Caco-2 (cell line): Measurements from ENCODE around the gene IER3. TPM values are rescaled to one million over a fixed set of nuclear protein-coding genes. Genes with fewer than 3 reads are reported as not detected.

Experiments used
- BruUV-seq: library from RNA; stranded (reverse); fragments of 400-500 nt; replicated peaks from 2 replicates; lab custom pipeline; 2021; lab: Mats Ljungman, UMichigan
- CTCF ChIA-PET: fragments of 300-600 bp; sonication (Branson Sonifier 250); formaldehyde crosslinking; loops from one replicate; lab custom pipeline; 2022; ENCODE audit warnings: antibody characterized with exemption; lab: Charles Lee
- POLR2A ChIA-PET: fragments of 300-600 bp; sonication (Branson Sonifier 250); formaldehyde crosslinking; loops from one replicate; lab custom pipeline; 2022; ENCODE audit warnings: antibody characterized with exemption; lab: Charles Lee
- DNase-seq, 2 experiments: peaks; one replicate each; pipeline versions ENCODE4 v3.0.0 to v3.0.0-alpha.2; 2020 to 2022
- H3K27me3 ChIP-seq: replicated peaks from 2 replicates; pipeline ENCODE4 v1.6.0; 2011; ENCODE audit warnings: low read length; ENCODE audit not compliant: control insufficient read depth, insufficient read depth
- H3K36me3 ChIP-seq: 2 replicates; pipeline ENCODE4 v1.5.1; 2011; ENCODE audit warnings: low read length; ENCODE audit not compliant: control insufficient read depth, insufficient read depth
- H3K4me1 ChIP-seq: fragments of 250-450 bp; sonication (Bioruptor Pico); 2 replicates; pipeline ENCODE4 v1.5.1; 2020; ENCODE audit warnings: mild to moderate bottlenecking
- H3K4me3 ChIP-seq: 2 replicates; pipeline ENCODE4 v1.5.1; 2011; ENCODE audit warnings: low read depth, mild to moderate bottlenecking, control low read depth, low read length
- H3K9me3 ChIP-seq: fragments of 250-450 bp; sonication (Bioruptor Pico); 2 replicates; pipeline ENCODE4 v1.5.1; 2020; ENCODE audit warnings: mild to moderate bottlenecking, moderate library complexity
- H3K27ac Mint-ChIP-seq: one replicate; pipeline ENCODE4 v1.8.0; 2022; ENCODE audit warnings: mixed read lengths; ENCODE audit not compliant: unreplicated experiment
- H3K27me3 Mint-ChIP-seq: one replicate; pipeline ENCODE4 v1.8.0; 2022; ENCODE audit warnings: mixed read lengths; ENCODE audit not compliant: insufficient read depth, unreplicated experiment
- H3K36me3 Mint-ChIP-seq: one replicate; pipeline ENCODE4 v1.8.0; 2022; ENCODE audit warnings: mild to moderate bottlenecking, mixed read lengths; ENCODE audit not compliant: insufficient read depth, unreplicated experiment
- H3K4me1 Mint-ChIP-seq: one replicate; pipeline ENCODE4 v1.8.0; 2022; ENCODE audit warnings: low read depth, mixed read lengths; ENCODE audit not compliant: unreplicated experiment
- H3K4me3 Mint-ChIP-seq: one replicate; pipeline ENCODE4 v1.8.0; 2022; ENCODE audit warnings: mild to moderate bottlenecking, moderate library complexity, mixed read lengths; ENCODE audit not compliant: unreplicated experiment
- H3K9me3 Mint-ChIP-seq: one replicate; pipeline ENCODE4 v1.8.0; 2022; ENCODE audit warnings: mixed read lengths; ENCODE audit not compliant: unreplicated experiment
- intact Hi-C: fragments of 100-400 bp; cut with micrococcal nuclease; formaldehyde crosslinking; loops from one replicate; pipeline ENCODE4 v1.10.0; 2022; ENCODE audit not compliant: unreplicated experiment
- total RNA-seq: library from RNA; stranded (reverse); gene quantifications from 2 replicates; pipeline ENCODE4 v1.2.3, GENCODE V29; 2022
- TF ChIP-seq, protein P1 (sequence below), 2 experiments: fragments of 200-600 bp in 1 of 2; IDR thresholded peaks; 1 replicate in 1 of 2; 2 replicates in 1 of 2; pipeline versions ENCODE4 v1.5.1 to v1.8.0; 2011 to 2022; ENCODE audit warnings: antibody characterized with exemption in 1 of 2, control low read depth in 1 of 2, inconsistent platforms in 1 of 2, low read depth in 1 of 2, low read length in 1 of 2, mild to moderate bottlenecking in 1 of 2, moderate library complexity in 1 of 2; ENCODE audit not compliant: insufficient read depth in 1 of 2, severe bottlenecking in 1 of 2, unreplicated experiment in 1 of 2

IER3 gene
- total RNA-seq, 1 experiment from 2014 or later: 13.0 TPM

GRCh38 chr6:30777155-30777485 is 32.8 kb upstream of the IER3 start:
- Histone ChIP-seq H3K4me1 (peaks cover 11% of the 10 kb centered on the region), H3K4me3 (no peak overlapping the region), H3K9me3 (no peaks in the 10 kb centered on the region), H3K27me3 (no peaks in the 10 kb centered on the region), H3K36me3 (no peaks in the 10 kb centered on the region)
- Mint-ChIP-seq H3K27me3 (no peaks in the 10 kb centered on the region), H3K36me3 (no peaks in the 10 kb centered on the region), H3K9me3 (peaks cover 16% of the 10 kb centered on the region), H3K4me3 (no peak overlapping the region), H3K27ac (no peak overlapping the region), H3K4me1 (peaks cover 10% of the 10 kb centered on the region)
- ChIA-PET POLR2A (no interaction called here), CTCF (no interaction called here)
- no peak for DNase-seq
- intact Hi-C loops: no loop called here
- BruUV-seq: no TSS peak
- TF ChIP-seq, protein P1, sequence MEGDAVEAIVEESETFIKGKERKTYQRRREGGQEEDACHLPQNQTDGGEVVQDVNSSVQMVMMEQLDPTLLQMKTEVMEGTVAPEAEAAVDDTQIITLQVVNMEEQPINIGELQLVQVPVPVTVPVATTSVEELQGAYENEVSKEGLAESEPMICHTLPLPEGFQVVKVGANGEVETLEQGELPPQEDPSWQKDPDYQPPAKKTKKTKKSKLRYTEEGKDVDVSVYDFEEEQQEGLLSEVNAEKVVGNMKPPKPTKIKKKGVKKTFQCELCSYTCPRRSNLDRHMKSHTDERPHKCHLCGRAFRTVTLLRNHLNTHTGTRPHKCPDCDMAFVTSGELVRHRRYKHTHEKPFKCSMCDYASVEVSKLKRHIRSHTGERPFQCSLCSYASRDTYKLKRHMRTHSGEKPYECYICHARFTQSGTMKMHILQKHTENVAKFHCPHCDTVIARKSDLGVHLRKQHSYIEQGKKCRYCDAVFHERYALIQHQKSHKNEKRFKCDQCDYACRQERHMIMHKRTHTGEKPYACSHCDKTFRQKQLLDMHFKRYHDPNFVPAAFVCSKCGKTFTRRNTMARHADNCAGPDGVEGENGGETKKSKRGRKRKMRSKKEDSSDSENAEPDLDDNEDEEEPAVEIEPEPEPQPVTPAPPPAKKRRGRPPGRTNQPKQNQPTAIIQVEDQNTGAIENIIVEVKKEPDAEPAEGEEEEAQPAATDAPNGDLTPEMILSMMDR (IDR thresholded peaks at IDR 0.05; ENCODE audit: insufficient read depth in 1 of 2, low read depth in 1 of 2, low read length in 1 of 2, severe bottlenecking in 1 of 2, unreplicated experiment in 1 of 2): no peak

- CTCF ChIA-PET: no interaction called here
- no peaks in the 10 kb centered on the region for H3K27me3 Mint-ChIP-seq
- no peaks in the 10 kb centered on the region for H3K36me3 Mint-ChIP-seq
- Histone ChIP-seq H3K36me3 (no peaks in the 10 kb centered on the region), H3K9me3 (no peaks in the 10 kb centered on the region), H3K27me3 (no peaks in the 10 kb centered on the region), H3K4me1 (peaks cover 11% of the 10 kb centered on the region), H3K4me3 (no peak overlapping the region)
- TF ChIP-seq, protein P1 (IDR thresholded peaks at IDR 0.05; ENCODE audit: insufficient read depth in 1 of 2, low read depth in 1 of 2, low read length in 1 of 2, severe bottlenecking in 1 of 2, unreplicated experiment in 1 of 2): no peak
- intact Hi-C loops: no loop called here
- no peak for DNase-seq
- H3K27ac Mint-ChIP-seq: no peak overlapping the region
- H3K4me1 Mint-ChIP-seq: peaks cover 7% of the 10 kb centered on the region
- no peak overlapping the region for H3K4me3 Mint-ChIP-seq
- H3K9me3 Mint-ChIP-seq: peaks cover 19% of the 10 kb centered on the region
- BruUV-seq: no TSS peak
- POLR2A ChIA-PET: no interaction called here
Measured at GRCh38 chr6:30776390-30777154, 32.2 kb upstream of the IER3 start.

DNA sequence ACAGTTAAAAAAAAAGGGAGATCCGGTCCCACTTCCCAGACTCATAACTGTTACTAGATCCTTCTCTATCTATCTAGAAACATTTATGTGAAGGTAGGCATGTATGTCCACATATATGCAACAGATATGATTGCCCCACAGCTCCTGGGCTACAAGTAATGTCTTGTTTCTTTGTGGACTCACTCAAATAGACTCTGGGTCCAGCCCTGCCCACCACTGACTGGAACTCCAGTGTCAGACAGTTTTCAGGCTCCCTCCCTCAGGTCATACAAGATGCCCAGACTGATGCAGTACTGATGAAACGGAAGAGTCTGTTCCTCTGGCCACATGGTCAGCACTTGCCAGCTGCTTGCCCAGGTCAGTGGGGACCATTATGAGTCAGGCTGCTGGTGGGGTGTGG is 30.8 kb upstream of the IER3 start:
- no peak for DNase-seq
- Mint-ChIP-seq H3K27ac (no peak overlapping the region), H3K27me3 (no peaks in the 10 kb centered on the region), H3K4me3 (no peak overlapping the region), H3K36me3 (no peaks in the 10 kb centered on the region), H3K4me1 (peaks cover 16% of the 10 kb centered on the region), H3K9me3 (peaks cover 12% of the 10 kb centered on the region)
- H3K4me3 ChIP-seq: no peak overlapping the region
- no peaks in the 10 kb centered on the region for H3K27me3 ChIP-seq
- POLR2A ChIA-PET: no interaction called here
- intact Hi-C loops: no loop called here
- no peaks in the 10 kb centered on the region for H3K36me3 ChIP-seq
- H3K9me3 ChIP-seq: no peaks in the 10 kb centered on the region
- BruUV-seq: no TSS peak
- peaks cover 19% of the 10 kb centered on the region for H3K4me1 ChIP-seq
- TF ChIP-seq, protein P1 (IDR thresholded peaks at IDR 0.05; ENCODE audit: insufficient read depth in 1 of 2, low read depth in 1 of 2, low read length in 1 of 2, severe bottlenecking in 1 of 2, unreplicated experiment in 1 of 2): no peak
- CTCF ChIA-PET: no interaction called here
